AML-193 (cell line): ENCODE results near the gene NQO2.
"Not testable (repeated sequence)": the region's sequence is repeated elsewhere in the genome, so short reads cannot be mapped to it uniquely, and the experiment has no call there.

ENCODE experiments used
- DNase-seq, 2 experiments: peaks; one replicate each; lab custom pipeline; 2025; lab: John Stamatoyannopoulos, UW

Gene NQO2

DNA sequence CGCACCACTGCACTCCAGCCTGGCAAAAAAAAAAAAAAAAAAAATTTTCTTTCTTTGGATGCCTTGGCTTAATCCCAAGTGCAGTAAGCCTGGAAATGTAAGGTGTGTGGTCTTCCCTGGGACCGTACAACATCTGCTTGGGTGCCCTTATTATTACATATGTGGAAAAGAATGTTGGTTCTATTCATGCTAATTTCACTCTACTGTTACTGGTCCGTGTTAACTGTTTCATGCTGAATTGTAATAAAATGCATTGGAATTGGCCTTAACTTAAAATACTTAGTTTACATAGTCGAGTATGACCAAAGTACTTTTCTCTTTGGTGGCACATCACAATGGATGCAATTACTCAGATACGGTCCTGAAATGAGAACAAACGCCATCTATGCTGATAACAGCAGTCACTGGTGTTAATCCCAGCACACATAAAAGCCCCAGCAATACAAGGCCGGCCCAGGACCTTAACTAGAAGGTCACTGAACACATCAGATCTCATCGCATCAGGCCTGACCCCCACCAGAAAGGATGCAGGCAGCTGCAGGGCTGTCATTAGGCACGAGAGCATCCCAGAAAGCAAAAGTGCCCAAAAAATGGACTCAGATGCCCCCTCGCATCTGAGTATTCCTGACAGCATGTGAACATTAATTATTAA, 29.5 kb upstream of the NQO2 start:
- no peak for DNase-seq

DNA sequence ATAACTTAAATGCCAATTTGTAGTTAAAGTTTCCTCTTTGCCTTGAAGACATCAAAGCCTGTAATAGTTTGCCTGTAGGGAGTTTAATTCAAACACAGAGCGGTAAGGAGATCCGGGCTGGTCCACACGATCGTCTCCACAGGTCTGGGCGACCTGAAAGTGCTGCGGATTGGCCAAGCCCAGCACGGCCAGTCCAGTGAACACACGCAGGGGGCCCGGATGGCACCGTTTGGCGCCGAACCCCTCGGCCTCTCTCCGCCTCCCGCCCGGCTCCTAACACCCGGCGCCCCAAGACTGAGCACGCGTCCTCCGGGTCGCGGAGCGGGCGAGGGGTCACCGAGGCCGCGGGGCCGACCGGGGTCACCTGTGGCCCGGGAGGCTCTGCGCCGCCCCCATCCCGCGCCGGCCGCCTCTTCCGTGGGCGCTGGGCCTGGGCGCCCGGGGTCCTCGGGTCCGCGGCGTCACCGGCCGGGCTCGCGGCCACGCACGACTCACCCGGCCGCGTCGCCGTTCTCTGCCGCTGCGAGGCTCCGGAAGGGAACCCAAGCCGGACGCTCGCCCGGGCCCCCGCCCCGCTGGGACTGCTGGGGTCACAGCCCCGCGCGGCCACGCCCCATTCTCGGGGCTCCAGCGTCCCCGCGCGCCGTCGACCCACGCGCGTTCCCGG, 28.8 kb upstream of the NQO2 start:
- DNase-seq, result peak; percentile 45 to 47

DNA sequence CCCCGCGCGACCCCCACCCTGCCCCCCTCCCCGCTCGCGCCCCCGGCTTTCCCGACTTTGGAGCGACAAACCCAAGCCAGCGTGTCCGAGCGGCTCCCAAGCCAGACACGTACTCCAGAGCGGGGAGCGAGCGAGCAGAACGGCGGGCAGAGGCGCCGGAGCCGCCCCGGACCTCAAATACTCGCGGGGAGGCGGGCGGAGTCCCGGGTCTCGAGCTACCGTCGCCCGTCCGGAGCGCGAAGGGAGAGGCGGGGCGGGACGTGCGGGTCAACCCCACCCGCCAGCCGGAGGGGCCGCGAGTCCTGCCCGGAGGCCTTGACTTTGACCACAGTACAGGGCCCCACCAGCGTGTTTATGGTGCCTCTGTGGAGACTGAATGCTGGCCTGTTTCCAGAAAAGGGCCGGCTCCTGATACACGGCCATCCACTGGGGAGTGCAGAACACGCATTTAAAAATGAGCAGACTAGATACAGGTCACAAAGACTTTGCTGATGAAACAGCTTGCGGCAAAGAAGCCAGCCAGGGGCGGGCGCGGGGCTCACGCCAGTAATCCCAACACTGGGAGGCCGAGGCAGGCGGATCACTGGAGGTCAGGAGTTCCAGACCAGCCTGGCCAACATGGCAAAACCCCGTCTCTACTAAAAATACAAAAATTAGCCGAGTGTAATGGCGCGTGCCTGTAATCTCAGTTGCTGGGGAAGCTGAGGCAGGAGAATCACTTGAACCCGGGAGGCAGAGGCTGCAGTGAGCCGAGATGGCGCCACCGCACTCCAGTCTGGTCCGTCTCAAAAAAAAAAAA, 28.1 kb upstream of the NQO2 start, which contains the start of gene SERPINB6:
Gene SERPINB6 (minus strand): TSS at position 148 of the 799 bp plus-strand sequence. CDS start 12,235 bp downstream, outside the sequence.
- peak; percentile 46 to 57 for DNase-seq

DNA sequence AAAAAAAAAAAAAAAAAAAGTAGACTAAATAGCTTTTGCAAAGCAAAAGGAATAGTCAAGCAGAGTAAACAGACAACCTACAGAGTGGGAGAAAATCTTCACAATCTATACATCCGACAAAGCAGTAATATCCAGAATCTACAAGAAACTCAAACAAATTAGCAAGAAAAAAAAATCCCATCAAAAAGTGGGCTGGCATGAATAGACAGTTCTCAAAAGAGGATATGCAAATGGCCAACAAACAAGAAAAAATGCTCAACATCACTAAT, 27.5 kb upstream of the NQO2 start:
- not testable (repeated sequence) for DNase-seq

DNA sequence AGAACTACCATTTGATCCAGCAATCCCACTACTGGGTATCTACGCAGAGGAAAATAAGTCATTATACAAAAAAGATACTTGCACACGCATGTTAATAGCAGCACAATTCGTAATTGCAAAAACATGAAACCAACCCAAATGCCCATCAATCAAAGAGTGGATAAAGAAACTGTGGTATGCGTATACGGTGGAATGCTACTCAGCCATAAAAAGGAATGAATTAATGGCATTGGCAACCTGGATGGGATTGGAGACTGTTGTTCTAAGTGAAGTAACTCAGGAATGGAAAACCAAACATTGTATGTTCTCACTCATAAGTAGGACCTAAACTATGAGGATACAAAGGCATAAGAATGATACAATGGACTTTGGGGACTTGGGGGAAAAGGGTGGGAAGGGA, 27.0 kb upstream of the NQO2 start:
- not testable (repeated sequence) for DNase-seq

DNA sequence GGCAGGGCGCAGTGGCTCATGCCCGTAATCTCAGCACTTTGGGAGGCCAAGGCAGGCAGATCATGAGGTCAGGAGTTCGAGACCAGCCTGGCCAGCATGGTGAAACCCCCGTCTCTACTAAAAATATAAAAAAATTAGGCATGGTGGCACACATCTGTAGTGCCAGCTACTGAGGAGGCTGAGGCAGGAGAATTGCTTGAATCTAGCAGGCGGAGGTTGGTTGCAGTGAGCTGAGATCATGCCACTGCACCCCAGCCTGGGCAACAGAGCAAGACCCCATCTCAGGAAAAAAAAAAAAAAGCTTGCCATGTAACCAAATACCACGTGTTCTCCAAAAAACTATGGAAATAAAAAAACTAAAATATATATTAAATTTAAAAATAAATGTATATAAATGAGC, 26.5 kb upstream of the NQO2 start:
- not testable (repeated sequence) for DNase-seq

DNA sequence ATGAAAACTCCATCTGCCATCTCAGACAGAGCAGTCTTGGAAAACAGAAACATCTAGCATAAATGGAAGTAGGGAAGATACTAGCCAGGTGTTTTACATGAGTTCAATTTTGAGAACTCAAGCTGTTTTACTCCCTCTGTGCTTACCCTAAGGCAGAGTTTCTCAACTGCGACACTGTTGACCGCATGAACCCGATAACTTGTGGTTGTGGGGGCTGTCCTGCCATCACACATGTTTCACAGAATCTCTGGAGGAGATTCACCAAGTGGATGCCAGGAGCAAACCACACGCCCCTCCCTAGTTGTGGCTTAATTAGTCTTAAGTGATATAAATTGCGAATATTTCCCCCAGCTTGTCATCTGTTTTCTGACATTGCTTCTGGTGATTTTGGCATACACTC, 26.0 kb upstream of the NQO2 start:
- DNase-seq, result peak; percentile 77 to 78

DNA sequence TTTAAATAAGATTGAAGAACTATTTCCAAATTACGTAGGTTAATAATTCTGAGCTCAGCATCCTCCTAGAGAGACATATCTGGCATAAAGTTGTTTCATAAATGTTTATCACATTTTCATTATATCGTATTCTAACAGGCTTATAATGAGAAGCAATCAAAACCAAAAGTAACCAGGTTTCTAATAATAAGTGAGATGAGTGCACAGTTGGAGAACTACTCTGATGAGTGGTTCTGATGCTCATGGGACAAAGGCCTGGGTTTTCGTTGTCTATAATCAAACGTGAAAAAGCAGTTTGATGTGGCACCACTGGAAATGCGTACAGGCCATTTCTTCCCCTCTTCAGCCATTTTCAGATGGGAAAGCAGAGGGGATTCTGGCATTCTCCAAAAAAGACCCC, 23.6 kb upstream of the NQO2 start:
- DNase-seq, result no peak

DNA sequence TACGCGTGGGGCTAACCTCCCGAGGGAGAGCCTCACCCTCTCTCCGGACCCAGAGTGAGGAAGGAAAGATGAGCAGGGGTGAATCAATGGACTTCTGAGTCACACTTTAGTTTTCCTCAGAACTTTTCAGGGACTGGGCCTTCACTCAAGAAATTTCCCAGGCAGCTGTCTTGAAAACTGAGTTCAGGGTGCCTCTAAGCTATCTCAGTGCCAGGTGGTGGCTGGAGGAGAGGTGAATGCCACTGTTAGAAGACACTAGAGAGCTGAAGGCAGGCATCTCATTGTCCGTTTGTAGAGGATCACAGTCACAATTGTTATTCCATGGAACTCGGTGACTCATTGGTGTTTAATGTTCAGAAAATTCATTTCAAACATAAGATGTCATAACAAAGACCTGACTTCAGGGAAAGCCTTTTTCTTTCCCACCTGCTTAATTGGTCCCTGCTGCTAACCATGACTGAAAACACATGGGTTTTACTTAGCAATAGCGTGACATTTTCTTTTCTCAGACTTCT, 23.1 kb upstream of the NQO2 start:
- no peak for DNase-seq

DNA sequence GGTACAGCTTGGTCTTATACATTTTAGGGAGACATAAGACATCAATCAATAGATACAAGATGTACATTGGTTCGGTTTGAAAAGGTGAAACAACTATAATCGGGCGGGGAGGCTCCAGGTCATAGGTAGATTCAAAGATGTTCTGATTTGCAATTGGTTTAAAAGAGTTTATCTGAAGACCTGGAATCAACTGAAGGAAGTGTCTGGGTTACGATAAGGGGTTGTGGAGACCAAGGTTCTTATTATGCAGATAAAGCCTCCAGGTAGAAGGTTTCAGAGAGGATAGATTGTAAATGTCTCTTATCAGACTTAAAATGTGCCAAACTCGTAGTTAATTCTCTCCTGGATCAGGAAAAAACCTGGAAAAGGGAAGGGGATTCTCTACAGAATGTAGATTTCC, 22.4 kb upstream of the NQO2 start:
- DNase-seq, result no peak

DNA sequence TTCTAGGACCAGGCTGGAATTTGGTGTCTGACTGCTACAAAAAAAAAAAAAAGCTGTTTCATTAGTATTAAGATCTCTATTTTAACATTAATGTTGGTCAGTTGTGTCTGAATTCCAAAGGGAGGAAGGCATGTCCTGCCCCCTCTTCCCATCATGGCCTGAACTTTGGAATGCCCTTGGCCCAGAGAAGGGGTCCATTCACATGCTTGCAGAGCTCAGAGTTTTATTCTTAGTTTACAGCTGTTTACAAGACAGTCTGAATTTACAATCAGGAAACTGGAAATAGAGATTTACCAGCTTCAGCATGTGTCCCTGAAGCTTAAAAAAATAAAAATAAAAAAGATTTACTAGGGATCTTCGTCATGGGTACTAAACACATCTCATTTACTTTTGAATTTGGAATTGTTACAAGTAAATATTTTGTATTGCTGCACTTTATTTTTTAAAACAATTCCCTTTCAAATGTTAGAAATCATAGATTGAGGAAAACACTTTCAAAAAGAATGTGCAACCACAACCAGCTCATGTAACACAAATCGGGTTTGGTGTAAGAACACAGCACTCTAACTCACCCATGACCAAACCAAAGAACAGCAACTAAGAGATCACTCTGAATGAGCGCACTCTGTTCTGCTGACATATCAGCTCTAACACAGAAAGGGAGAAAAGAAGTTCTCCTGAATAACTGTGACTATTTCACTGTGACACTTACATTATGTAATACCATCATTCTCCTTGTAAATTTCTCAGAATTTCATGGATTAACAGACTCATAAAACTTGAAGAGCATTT, 21.7 kb upstream of the NQO2 start:
- DNase-seq, result no peak

DNA sequence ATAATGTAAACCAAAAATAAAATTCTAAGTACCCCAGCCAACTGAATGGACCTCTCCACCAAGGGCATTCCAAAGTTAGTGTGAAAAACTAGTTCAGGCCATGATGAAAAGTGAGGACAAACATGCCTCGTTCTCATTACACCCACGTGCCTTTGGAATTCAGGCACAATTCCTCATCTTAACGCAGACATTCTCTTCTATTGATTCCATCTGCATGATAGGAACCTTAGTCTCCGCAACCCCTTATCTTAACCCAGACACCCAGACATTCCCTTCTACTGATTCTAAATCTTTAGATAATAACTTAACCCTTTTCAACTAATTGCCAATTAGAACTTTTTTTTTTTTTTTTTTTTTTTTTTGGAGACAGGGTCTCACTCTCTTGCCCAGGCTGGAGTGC, 20.8 kb upstream of the NQO2 start:
- DNase-seq, result no peak

DNA sequence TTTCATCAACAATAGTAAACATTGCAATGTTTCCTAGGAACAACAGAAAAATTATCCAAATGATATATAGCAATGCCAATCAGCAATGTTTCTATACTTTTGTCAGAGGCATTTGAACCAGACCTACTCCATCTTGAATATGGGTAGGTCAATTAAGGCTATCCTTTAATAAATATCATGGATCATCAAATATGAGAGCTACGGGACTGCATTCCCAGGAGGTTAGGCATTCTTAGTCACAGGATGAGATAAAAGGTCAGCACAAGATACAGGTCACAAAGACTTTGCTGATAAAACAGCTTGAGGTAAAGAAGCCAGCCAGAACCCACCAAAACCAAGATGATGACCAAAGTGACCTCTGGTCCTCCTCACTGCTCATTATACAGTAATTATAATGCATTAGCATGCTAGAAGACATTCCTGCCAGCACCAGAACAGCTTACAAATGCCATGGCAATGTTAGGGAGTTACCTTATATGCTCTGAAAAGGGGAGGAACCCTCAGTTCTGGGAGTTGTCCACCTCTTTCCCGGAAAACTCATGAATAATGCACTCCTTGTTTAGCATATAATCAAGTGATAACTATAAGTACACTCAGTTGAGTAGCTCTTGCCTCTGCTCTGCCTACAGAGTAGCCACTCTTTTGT, 19.8 kb upstream of the NQO2 start:
- DNase-seq, result no peak

DNA sequence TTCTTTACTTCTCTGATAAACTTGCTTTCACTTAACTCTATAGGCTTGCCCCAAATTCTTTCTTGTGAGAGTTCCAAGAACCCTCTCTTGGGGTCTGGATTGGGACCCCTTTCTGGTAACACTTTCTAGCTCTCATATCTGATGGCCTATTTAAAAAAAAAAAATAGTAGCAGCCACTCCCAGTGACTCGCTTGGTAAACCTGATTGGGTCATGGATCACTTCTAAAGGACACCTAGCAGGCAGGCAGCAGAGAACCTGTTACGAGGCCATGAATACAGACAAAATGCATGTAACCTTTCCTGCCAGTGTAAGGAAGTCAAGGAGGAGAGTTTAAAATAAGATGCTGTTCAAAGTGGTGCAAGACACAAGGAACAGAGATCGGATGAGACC, 19.2 kb upstream of the NQO2 start:
- DNase-seq, result no peak

DNA sequence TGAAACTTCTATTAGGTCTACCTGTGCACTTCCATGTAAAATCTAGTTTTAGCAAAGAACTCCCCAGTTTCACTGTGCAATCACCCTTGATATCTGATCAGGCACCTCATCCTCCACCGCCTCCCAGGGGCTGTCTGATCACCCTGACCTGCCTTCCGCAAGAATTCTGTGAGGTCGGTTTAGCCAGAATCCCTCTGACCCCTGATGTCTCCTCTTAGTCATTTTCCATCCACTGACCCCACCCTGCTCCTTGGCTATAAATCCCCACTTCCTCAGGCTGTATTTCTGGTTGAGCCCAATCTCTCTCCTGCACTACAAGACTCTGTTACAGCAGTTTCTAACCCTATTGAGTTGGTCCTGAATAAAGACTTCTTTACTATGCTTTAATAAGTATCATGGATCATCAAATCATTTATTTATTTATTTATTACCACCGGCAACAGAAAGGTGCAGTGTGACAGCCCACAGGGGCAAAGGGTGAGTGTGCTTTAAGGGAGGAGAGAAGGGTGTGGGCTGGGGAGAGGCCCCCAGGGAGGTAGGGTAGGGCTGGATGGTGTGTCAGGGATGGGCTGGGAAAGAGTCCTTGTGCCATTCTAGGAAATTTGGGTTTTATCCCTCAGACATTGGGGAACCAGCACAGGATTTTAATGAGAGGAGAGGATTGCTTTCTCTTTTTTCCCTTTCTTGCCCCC, 17.1 kb upstream of the NQO2 start:
- no peak for DNase-seq

DNA sequence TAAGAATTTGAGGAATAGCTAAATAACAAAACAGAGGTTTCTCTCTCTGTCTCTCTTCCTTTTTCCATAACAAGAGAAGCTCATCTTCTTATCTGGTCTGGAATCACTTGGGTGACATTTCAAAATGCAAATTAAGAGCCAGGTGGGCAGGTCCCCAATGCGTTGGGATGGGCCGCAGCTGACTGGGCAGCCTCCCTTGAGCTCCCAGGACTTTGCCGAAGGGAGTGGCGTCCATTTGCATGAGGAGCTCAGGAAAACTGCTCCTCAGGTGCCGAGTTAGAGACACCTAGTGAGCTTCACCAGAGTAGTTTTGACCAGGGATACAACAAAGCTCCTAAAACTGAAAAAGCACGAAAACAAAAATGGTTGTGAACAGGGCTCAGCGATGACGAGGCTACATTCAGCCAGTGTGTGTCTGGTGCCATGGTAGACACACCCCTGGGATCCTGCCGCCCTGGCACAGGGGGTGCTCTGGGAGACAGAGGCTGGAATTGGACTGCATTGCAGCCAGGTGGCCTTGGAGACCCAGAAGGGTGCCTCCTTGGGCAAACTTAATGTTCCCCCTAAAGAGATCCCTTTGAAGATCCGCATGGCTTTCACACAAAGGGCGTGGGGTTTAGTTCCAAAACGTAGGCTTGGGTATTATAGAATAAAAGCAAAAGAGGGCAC, 14.8 kb upstream of the NQO2 start:
- no peak for DNase-seq

DNA sequence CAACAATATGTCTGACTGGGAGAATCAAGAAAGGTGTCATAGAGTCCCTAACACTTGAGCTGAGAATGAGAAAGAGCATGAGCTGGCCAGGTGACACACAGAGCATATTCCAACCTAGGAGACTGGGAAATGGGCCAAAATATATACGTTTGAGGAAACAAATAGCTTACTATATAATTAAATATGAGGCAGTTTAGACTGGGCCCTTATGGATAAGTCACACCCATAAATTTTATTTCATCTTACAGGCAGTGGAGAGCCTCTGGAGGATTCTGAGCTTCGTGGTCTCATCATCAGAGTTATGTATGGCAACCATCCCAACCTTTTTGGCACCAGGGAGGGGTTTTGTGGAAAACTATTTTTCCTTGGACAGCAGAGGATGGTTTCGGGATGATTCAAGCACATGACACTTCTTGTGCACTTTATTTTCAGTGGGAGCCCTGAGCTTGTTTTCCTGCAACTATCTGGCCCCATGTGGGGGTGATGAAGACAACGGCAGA, 12.9 kb upstream of the NQO2 start:
- DNase-seq, result no peak

DNA sequence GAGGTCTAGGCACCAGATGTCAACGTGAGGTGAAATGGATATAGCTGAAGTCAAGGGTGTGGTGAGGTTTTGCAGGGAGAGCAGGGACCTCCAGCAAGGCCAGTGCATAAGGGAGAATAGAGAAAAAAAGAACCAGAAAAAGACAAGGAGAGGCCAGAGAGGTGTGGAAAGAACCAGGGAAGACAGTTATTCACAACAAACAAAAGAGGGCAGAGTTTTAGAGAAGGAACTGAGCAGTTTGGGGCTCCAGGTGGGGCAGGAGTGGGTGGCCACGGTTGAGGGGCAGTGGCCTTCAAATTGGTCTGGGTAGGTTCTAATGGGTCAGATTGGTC, 11.6 kb upstream of the NQO2 start:
- DNase-seq, result peak; percentile 41 to 55

DNA sequence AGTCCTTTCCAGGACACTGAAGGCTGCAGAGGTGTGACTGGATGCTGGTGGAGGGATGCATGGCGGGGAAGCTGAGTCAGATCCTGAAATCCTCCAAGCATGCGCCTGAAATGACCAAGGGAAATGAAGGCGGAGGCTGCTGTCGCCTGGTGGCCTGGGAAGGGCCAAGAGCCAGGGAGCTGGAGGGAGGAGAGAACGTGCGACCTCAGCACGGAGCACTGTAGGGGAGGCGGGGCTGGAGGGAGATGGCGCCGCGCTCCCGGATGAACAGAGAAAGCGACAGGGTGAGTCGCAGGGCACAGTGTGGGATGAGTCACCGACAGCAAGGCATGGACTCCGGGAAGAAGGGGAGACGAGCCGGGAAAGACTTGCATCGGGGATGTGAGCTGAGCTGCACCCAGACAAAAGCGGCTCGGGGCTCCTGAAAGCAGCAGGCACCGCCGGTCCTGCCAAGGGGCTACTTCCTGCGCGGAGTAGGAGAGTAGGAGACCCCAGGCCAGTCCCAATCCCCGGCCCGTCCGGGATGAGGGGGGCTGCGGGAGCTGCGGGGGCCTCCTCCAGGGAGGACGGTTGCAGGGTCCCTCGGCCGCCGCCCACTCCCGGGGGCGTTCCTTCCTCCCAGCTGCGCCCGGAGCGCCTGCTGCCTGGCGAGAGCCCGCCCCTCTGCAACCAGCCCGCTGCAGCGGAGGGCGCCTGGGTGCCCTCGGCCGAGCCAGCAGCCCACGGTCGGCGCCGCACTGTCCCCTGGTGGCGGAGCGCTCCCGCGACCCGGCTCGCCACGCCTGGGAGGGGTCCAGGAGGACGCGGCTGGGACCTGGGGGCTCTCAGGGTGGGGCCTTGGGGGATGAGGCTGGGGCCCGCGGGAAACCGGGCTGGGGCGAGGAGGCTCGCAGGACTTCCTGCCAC, 11.0 kb upstream of the NQO2 start:
- peak; percentile 81 to 86 for DNase-seq
